OCI-LY1 (cell line): ENCODE measurements around the gene VWA8.

Experiments
- H2AFZ ChIP-seq: fragments of 200-600 bp; sonication (generic), shearing (Covaris generic); 2 replicates; pipeline ENCODE4 v1.6.0; 2014; ENCODE audit warnings: antibody characterized with exemption, mild to moderate bottlenecking, low read length
- H3F3A ChIP-seq: fragments of 200-600 bp; sonication (generic), shearing (Covaris generic); 2 replicates; pipeline ENCODE4 v1.6.0; 2014; ENCODE audit warnings: mild to moderate bottlenecking, antibody characterized with exemption, low read length, moderate library complexity; ENCODE audit not compliant: insufficient read depth
- H3K27ac ChIP-seq: fragments of 200-600 bp; sonication (generic); 2 replicates; pipeline ENCODE4 v1.5.1; 2014; ENCODE audit warnings: low read length, mixed run types, mild to moderate bottlenecking, low read depth; ENCODE audit not compliant: poor library complexity, severe bottlenecking
- H3K27me3 ChIP-seq: fragments of 200-600 bp; sonication (generic); 2 replicates; pipeline ENCODE4 v1.6.0; 2014; ENCODE audit warnings: antibody characterized with exemption, mild to moderate bottlenecking, low read length, moderate library complexity; ENCODE audit not compliant: insufficient read depth
- H3K36me3 ChIP-seq: fragments of 200-600 bp; sonication (generic); 2 replicates; pipeline ENCODE4 v1.6.1; 2014; ENCODE audit warnings: mild to moderate bottlenecking, antibody characterized with exemption, low read length, moderate library complexity, mixed read lengths; ENCODE audit not compliant: insufficient read depth
- H3K4me1 ChIP-seq: fragments of 200-600 bp; sonication (generic); 2 replicates; pipeline ENCODE4 v1.5.1; 2014; ENCODE audit warnings: mild to moderate bottlenecking, low read length, moderate library complexity; ENCODE audit not compliant: insufficient read depth, severe bottlenecking
- H3K4me2 ChIP-seq: fragments of 200-600 bp; sonication (generic), shearing (Covaris generic); 2 replicates; pipeline ENCODE4 v1.6.1; 2014; ENCODE audit warnings: low read length
- H3K4me3 ChIP-seq: fragments of 200-600 bp; sonication (generic); 2 replicates; pipeline ENCODE4 v1.5.1; 2014; ENCODE audit warnings: low read length, low read depth, mild to moderate bottlenecking, mixed read lengths; ENCODE audit not compliant: poor library complexity, severe bottlenecking
- H3K79me2 ChIP-seq: fragments of 200-600 bp; shearing (Covaris generic); 2 replicates; pipeline ENCODE4 v1.6.1; 2016; ENCODE audit warnings: mixed run types, low read length, mixed read lengths; ENCODE audit not compliant: insufficient read depth
- H3K9ac ChIP-seq: fragments of 200-600 bp; sonication (generic), shearing (Covaris generic); 2 replicates; pipeline ENCODE4 v1.6.1; 2014; ENCODE audit warnings: mild to moderate bottlenecking, low read length, mixed read lengths
- H3K9me2 ChIP-seq: fragments of 200-600 bp; sonication (generic), shearing (Covaris generic); 2 replicates; pipeline ENCODE4 v1.6.1; 2014; ENCODE audit warnings: low read depth, mild to moderate bottlenecking, low read length, mixed read lengths
- H3K9me3 ChIP-seq: fragments of 200-600 bp; shearing (Covaris generic); 2 replicates; pipeline ENCODE4 v1.6.1; 2014; ENCODE audit warnings: low read length, mixed read lengths
- H4K20me1 ChIP-seq: fragments of 200-600 bp; sonication (generic), shearing (Covaris generic); 2 replicates; pipeline ENCODE4 v1.6.0; 2016; ENCODE audit warnings: mild to moderate bottlenecking, low read length; ENCODE audit not compliant: insufficient read depth
- EZH2 ChIP-seq: fragments of 200-600 bp; sonication (generic), shearing (Covaris generic); IDR thresholded peaks from 2 replicates; pipeline ENCODE4 v1.8.0; 2017; ENCODE audit warnings: borderline replicate concordance, mixed run types, mild to moderate bottlenecking, antibody characterized with exemption, low read length, moderate library complexity, mixed read lengths
- TF ChIP-seq, protein P1 (sequence below): fragments of 200-600 bp; sonication (generic), shearing (Covaris generic); IDR thresholded peaks from 2 replicates; pipeline ENCODE4 v1.5.1; 2017; ENCODE audit warnings: mild to moderate bottlenecking, antibody characterized with exemption, low read length, moderate library complexity, mixed read lengths

Gene VWA8

DNA sequence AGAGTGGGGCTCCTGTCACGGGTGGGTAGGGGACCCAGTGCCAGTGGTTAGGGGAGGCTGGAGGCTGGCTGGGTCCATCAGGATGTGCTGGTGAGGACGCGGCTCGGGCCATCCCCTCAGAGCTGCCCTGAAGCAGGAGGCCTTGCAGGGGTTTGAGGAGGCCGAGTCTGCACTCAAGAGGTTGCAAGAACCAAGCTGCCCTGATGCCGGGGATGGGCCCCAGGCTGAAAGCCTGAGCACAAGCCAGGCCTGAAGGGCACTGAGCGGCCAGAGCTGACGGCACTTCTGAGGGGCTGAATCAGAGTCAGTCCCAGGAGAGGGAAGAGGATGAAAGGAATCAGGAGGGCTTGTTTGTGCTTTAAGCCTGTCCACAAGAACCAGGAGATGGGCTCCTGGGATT lies 410.6 kb downstream of the VWA8 start:
- no peaks in the 10 kb centered on the region for H3K27me3 ChIP-seq
- no peaks in the 10 kb centered on the region for H3K9me3 ChIP-seq
- H2AFZ ChIP-seq = no peak overlapping the region
- TF ChIP-seq, protein P1, sequence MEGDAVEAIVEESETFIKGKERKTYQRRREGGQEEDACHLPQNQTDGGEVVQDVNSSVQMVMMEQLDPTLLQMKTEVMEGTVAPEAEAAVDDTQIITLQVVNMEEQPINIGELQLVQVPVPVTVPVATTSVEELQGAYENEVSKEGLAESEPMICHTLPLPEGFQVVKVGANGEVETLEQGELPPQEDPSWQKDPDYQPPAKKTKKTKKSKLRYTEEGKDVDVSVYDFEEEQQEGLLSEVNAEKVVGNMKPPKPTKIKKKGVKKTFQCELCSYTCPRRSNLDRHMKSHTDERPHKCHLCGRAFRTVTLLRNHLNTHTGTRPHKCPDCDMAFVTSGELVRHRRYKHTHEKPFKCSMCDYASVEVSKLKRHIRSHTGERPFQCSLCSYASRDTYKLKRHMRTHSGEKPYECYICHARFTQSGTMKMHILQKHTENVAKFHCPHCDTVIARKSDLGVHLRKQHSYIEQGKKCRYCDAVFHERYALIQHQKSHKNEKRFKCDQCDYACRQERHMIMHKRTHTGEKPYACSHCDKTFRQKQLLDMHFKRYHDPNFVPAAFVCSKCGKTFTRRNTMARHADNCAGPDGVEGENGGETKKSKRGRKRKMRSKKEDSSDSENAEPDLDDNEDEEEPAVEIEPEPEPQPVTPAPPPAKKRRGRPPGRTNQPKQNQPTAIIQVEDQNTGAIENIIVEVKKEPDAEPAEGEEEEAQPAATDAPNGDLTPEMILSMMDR = no peak
- TF ChIP-seq EZH2 = no peak
- no peaks in the 10 kb centered on the region for H3K36me3 ChIP-seq
- no peaks in the 10 kb centered on the region for H4K20me1 ChIP-seq
- no peaks in the 10 kb centered on the region for H3K9me2 ChIP-seq
- H3F3A ChIP-seq = no peaks in the 10 kb centered on the region; the same call in 1 of the 2 replicates
- H3K4me2 ChIP-seq = no peak overlapping the region
- H3K79me2 ChIP-seq = no peaks in the 10 kb centered on the region
- peaks cover 69% of the 10 kb centered on the region for H3K4me1 ChIP-seq
- no peak overlapping the region for H3K4me3 ChIP-seq
- no peak overlapping the region for H3K9ac ChIP-seq
- H3K27ac ChIP-seq = no peak overlapping the region

DNA sequence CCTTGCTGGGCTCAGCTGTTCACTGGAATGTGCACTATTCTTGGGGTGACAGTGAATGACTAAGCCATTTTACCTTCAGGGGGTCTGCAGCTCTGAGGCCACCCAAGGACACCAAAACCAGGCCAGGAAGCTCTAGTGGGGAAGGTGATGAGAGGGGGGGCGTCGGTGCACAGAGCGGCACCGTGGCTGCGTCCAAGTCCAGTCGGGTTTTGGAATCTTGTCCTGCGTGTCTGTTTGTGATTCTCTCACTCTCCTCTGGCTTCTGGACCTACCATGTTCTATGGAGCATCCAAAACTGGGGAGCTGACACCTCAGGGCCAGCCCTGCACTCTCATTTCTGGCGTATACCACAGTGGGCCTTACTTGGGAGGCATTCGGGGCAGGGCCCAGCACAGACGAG lies 411.4 kb downstream of the VWA8 start:
- H3K27ac ChIP-seq = no peak overlapping the region
- no peaks in the 10 kb centered on the region for H3K9me3 ChIP-seq
- no peaks in the 10 kb centered on the region for H3K9me2 ChIP-seq
- H3F3A ChIP-seq = no peaks in the 10 kb centered on the region; the same call in 1 of the 2 replicates
- no peak overlapping the region for H3K4me3 ChIP-seq
- H2AFZ ChIP-seq = no peak overlapping the region
- no peak overlapping the region for H3K9ac ChIP-seq
- H3K79me2 ChIP-seq = no peaks in the 10 kb centered on the region
- no peaks in the 10 kb centered on the region for H3K27me3 ChIP-seq
- H3K36me3 ChIP-seq = no peaks in the 10 kb centered on the region
- no peak overlapping the region for H3K4me2 ChIP-seq
- H3K4me1 ChIP-seq = peaks cover 69% of the 10 kb centered on the region
- TF ChIP-seq, protein P1 = no peak
- H4K20me1 ChIP-seq = no peaks in the 10 kb centered on the region

DNA sequence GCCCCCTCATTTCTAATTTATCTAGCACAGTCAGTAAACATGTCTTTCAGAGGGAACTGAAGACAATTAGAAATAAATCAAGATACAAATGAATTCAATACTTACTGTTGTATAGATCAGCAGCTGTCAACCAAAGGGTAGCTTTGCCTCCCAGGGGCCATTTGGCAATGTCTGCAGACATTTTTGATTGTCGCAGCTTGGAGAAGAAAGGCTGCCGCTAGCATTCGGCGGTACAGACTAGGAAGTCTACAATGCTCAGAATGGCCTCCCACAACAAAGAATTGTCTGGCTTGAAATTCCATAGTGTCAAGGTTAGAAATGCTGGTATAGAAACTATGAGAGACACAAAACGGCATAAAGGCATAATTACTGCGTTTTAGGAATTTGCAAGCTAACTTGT lies 412.0 kb downstream of the VWA8 start:
- Histone ChIP-seq H3K9me2 (no peaks in the 10 kb centered on the region), H3K4me3 (no peak overlapping the region), H3K27me3 (no peaks in the 10 kb centered on the region), H3K4me2 (no peak overlapping the region), H3K79me2 (no peaks in the 10 kb centered on the region), H3K9ac (no peak overlapping the region), H2AFZ (no peak overlapping the region), H3F3A (no peaks in the 10 kb centered on the region; the same call in 1 of the 2 replicates), H3K36me3 (no peaks in the 10 kb centered on the region), H3K4me1 (peaks cover 69% of the 10 kb centered on the region), H3K9me3 (no peaks in the 10 kb centered on the region), H3K27ac (peak overlapping the region; percentile 69), H4K20me1 (no peaks in the 10 kb centered on the region)
- no peak for TF ChIP-seq EZH2
- TF ChIP-seq, protein P1 = no peak
